GM12865 (cell line): ENCODE measurements around the gene PARP11.
A peak's percentile ranks its signal among the peaks of the same experiment; 100 is the strongest.

Experiments used
- DNase-seq: peaks from one replicate; pipeline ENCODE4 v3.0.0; 2010; ENCODE audit warnings: low read depth
- H3K4me3 ChIP-seq: 2 replicates; pipeline ENCODE4 v1.5.1; 2011; ENCODE audit warnings: mild to moderate bottlenecking, low read depth, low read length, control low read depth
- CTCF ChIP-seq: IDR thresholded peaks from 2 replicates; pipeline ENCODE4 v1.5.1; 2011; ENCODE audit warnings: low read length, control low read depth, low read depth, inconsistent platforms; ENCODE audit not compliant: insufficient read depth; ENCODE audit errors: missing control alignments

Gene PARP11

GRCh38 chr12:3837049-3837448, 36.1 kb downstream of the PARP11 start:
- H3K4me3 ChIP-seq, result no peak overlapping the region
- peak; percentile 21 for TF ChIP-seq CTCF
- peak; percentile 26 for DNase-seq

- H3K4me3 ChIP-seq, result no peak overlapping the region
- no peak for DNase-seq
- TF ChIP-seq CTCF, result no peak
Measured at GRCh38 chr12:3836641-3837040, 36.6 kb downstream of the PARP11 start.

- TF ChIP-seq CTCF, result no peak
- no peak overlapping the region for H3K4me3 ChIP-seq
- DNase-seq, result no peak
Measured at GRCh38 chr12:3835914-3836313, 37.3 kb downstream of the PARP11 start.

- no peak overlapping the region for H3K4me3 ChIP-seq
- no peak for TF ChIP-seq CTCF
Measured at GRCh38 chr12:3834774-3835173, 38.4 kb downstream of the PARP11 start.

GRCh38 chr12:3833670-3834310, 39.4 kb downstream of the PARP11 start:
- no peak for TF ChIP-seq CTCF
- no peak for DNase-seq
- H3K4me3 ChIP-seq, result no peak overlapping the region

More at GRCh38 chr12:3834774-3835173, 38.4 kb downstream of the PARP11 start:
- DNase-seq, result no peak

- no peak overlapping the region for H3K4me3 ChIP-seq
- no peak for DNase-seq
- TF ChIP-seq CTCF, result no peak
Measured at GRCh38 chr12:3832738-3833137, 40.5 kb downstream of the PARP11 start.

GRCh38 chr12:3828888-3829287, 44.3 kb downstream of the PARP11 start:
- no peak for DNase-seq
- TF ChIP-seq CTCF, result no peak
- H3K4me3 ChIP-seq, result no peak overlapping the region
